Left lung (tissue), 10 donors: ENCODE results near the gene GPR84. TPM values are rescaled to one million over a fixed set of nuclear protein-coding genes. Genes with fewer than 3 reads are reported as not detected.

ENCODE experiments used
- ATAC-seq: fragments of 200-7000 bp; cut with Tn5 transposase; one replicate; pipeline ENCODE4 v1.9.1; 2020; ENCODE audit warnings: moderate library complexity
- DNase-seq, 4 donors: peaks; one replicate each; pipeline ENCODE4 v3.0.0-alpha.2; 2013 to 2020
- H3K27ac ChIP-seq, 2 donors: fragments of 200-600 bp; sonication (generic) in 1 of 2; one replicate each; pipeline versions ENCODE4 v1.5.0 to v1.8.0; 2020 to 2021
- H3K27me3 ChIP-seq, 2 donors: fragments of 200-600 bp; sonication (generic) in 1 of 2; one replicate each; pipeline versions ENCODE4 v1.5.0 to v1.8.0; 2020 to 2021
- H3K36me3 ChIP-seq, 2 donors: fragments of 200-600 bp; sonication (generic) in 1 of 2; one replicate each; pipeline versions ENCODE4 v1.5.0 to v1.8.0; 2020 to 2021
- H3K4me1 ChIP-seq, 2 donors: fragments of 200-600 bp; one replicate each; pipeline ENCODE4 v1.8.0; 2021
- H3K4me3 ChIP-seq, 2 donors: fragments of 200-600 bp; sonication (generic) in 1 of 2; one replicate each; pipeline versions ENCODE4 v1.5.0 to v1.8.0; 2020 to 2021; ENCODE audit warnings: mild to moderate bottlenecking in 1 of 2
- H3K9me3 ChIP-seq, 2 donors: fragments of 200-600 bp; sonication (generic) in 1 of 2; one replicate each; pipeline versions ENCODE4 v1.5.0 to v1.8.0; 2020 to 2021
- intact Hi-C, 2 donors: fragments of 100-400 bp; cut with DNase I; formaldehyde crosslinking; loops; one replicate each; pipeline versions ENCODE4 v1.11.2 to v1.14.2; 2022
- polyA plus RNA-seq, 6 donors: library from polyadenylated mRNA; unstranded; fragments of 120-200 nt; gene quantifications; one replicate each; pipeline ENCODE4 v1.2.1, GENCODE V29; 2013; ENCODE audit not compliant: insufficient read length in 6 of 6
- total RNA-seq, 2 donors: library from RNA; stranded (reverse); fragmentation: NEBNext Ultra II Directional; extraction: Animal tissue kit (Norgen Biotek cat#: 25700); gene quantifications; one replicate each; pipeline ENCODE4 v1.2.1, GENCODE V29; 2021
- TF ChIP-seq, protein P1 (sequence below), 2 donors: fragments of 200-600 bp; sonication (generic) in 1 of 2; IDR thresholded peaks; one replicate each; pipeline versions ENCODE4 v1.5.0 to v1.8.0; 2021; ENCODE audit warnings: antibody characterized with exemption in 2 of 2
- donor health status: DM: no; HTN: yes; CAD: no.
- donor health status: DM: no; HTN: no; CAD: no.

Gene GPR84
- total and polyA plus RNA-seq, 8 donors, result 0.23 to 10.3 (median 0.41) TPM; not detected in 1

GRCh38 chr12:54411391-54412241 is 47.3 kb upstream of the GPR84 start:
- TF ChIP-seq, protein P1, sequence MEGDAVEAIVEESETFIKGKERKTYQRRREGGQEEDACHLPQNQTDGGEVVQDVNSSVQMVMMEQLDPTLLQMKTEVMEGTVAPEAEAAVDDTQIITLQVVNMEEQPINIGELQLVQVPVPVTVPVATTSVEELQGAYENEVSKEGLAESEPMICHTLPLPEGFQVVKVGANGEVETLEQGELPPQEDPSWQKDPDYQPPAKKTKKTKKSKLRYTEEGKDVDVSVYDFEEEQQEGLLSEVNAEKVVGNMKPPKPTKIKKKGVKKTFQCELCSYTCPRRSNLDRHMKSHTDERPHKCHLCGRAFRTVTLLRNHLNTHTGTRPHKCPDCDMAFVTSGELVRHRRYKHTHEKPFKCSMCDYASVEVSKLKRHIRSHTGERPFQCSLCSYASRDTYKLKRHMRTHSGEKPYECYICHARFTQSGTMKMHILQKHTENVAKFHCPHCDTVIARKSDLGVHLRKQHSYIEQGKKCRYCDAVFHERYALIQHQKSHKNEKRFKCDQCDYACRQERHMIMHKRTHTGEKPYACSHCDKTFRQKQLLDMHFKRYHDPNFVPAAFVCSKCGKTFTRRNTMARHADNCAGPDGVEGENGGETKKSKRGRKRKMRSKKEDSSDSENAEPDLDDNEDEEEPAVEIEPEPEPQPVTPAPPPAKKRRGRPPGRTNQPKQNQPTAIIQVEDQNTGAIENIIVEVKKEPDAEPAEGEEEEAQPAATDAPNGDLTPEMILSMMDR (IDR thresholded peaks at IDR 0.05), result no peak
- peaks cover 10 to 98% of the 10 kb centered on the region in 2 donors for H3K4me1 ChIP-seq

GRCh38 chr12:54409267-54409666 is 45.0 kb upstream of the GPR84 start:
- ATAC-seq (no peak), DNase-seq (no peak)
- H3K4me3 ChIP-seq, result no peak overlapping the region
- H3K9me3 ChIP-seq, result no peaks in the 10 kb centered on the region
- peak overlapping the region in 1 of 2 donors; percentile 28 for H3K27ac ChIP-seq
- H3K27me3 ChIP-seq, result no peaks in the 10 kb centered on the region
- TF ChIP-seq, protein P1 (IDR thresholded peaks at IDR 0.05), result no peak
- peaks cover 5 to 69% of the 10 kb centered on the region in 2 donors for H3K36me3 ChIP-seq
- peaks cover 0 to 84% of the 10 kb centered on the region in 2 donors for H3K4me1 ChIP-seq
- intact Hi-C loops, result no loop called here

More at GRCh38 chr12:54411391-54412241, 47.3 kb upstream of the GPR84 start:
- DNase-seq (peak in 2 of 4 donors; percentile 85 to 91), ATAC-seq (peak; percentile 80)
- Histone ChIP-seq H3K9me3 (no peaks in the 10 kb centered on the region), H3K36me3 (peaks cover 5 to 45% of the 10 kb centered on the region in 2 donors), H3K4me3 (peak overlapping the region in 1 of 2 donors; percentile 82), H3K27ac (peak overlapping the region; percentile 73 to 87), H3K27me3 (no peaks in the 10 kb centered on the region)
- intact Hi-C loops, result no loop called here

GRCh38 chr12:54407183-54407905 is 43.1 kb upstream of the GPR84 start:
- Histone ChIP-seq H3K4me1 (peaks cover 0 to 65% of the 10 kb centered on the region in 2 donors), H3K27me3 (no peaks in the 10 kb centered on the region), H3K9me3 (no peaks in the 10 kb centered on the region), H3K27ac (peak overlapping the region; percentile 13 to 45), H3K4me3 (no peak overlapping the region), H3K36me3 (peaks cover 5 to 88% of the 10 kb centered on the region in 2 donors)
- TF ChIP-seq, protein P1 (IDR thresholded peaks at IDR 0.05), result no peak
- ATAC-seq, result peak; percentile 17
- no peak for DNase-seq
- intact Hi-C loops, result no loop called here

DNA sequence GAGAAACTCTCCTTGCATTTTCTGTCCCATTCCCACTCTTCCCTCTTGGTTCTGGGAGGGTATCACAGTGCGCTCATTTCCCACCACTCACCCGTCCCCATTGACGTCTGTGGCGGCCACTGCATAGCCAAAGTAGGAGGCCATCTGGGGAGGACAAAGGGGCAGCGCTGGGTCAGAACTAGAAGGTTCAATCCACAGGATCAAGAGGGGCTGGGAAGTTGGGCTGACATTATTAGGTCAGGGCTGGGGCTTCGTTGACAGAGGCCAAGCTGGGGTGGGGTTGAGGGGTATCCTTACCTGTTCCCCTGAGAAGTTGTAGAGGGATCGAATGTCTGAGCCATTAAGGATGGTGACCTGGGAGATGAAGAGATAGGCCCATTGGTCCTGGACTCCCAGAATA is 41.3 kb upstream of the GPR84 start:
- ATAC-seq (no peak), DNase-seq (no peak)
- H3K9me3 ChIP-seq, result no peaks in the 10 kb centered on the region
- intact Hi-C loops, result no loop called here
- peaks cover 5 to 100% of the 10 kb centered on the region in 2 donors for H3K36me3 ChIP-seq
- H3K27ac ChIP-seq, result no peak overlapping the region
- H3K4me3 ChIP-seq, result no peak overlapping the region
- no peaks in the 10 kb centered on the region for H3K27me3 ChIP-seq
- H3K4me1 ChIP-seq, result peaks cover 0 to 48% of the 10 kb centered on the region in 2 donors
- TF ChIP-seq, protein P1 (IDR thresholded peaks at IDR 0.05), result no peak

DNA sequence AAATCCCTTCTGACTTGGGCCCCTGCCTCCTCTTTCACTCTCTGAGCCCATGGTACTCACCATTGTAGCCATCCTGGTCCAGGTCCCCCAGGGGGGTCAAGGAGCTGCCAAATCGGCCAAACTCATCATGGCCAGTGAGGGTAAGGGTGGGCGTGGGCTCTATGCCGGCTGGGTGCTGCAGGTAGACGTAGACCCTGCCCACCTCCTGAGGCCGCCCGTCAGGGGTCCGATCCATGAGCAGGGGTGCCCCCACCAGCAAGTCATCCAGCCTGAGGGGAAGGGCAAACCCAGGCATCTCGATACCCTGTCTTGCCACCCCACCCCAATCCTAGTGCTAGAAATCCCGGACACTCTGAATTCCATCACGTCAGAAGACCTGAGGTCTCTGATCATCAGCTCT is 40.8 kb upstream of the GPR84 start:
- H3K4me3 ChIP-seq, result no peak overlapping the region
- H3K36me3 ChIP-seq, result peaks cover 5 to 100% of the 10 kb centered on the region in 2 donors
- H3K27me3 ChIP-seq, result no peaks in the 10 kb centered on the region
- intact Hi-C loops, result no loop called here
- H3K27ac ChIP-seq, result peak overlapping the region in 1 of 2 donors; percentile 28
- DNase-seq, result no peak
- TF ChIP-seq, protein P1 (IDR thresholded peaks at IDR 0.05), result no peak
- ATAC-seq, result no peak
- H3K4me1 ChIP-seq, result peaks cover 0 to 43% of the 10 kb centered on the region in 2 donors
- no peaks in the 10 kb centered on the region for H3K9me3 ChIP-seq
